Measurements from ENCODE around the gene FLRT2. TPM values are rescaled to one million over a fixed set of nuclear protein-coding genes. Genes with fewer than 3 reads are reported as not detected.

Gene FLRT2
- total and polyA plus RNA-seq, 12 donors: 3.3 to 112 (median 17.4) TPM

DNA sequence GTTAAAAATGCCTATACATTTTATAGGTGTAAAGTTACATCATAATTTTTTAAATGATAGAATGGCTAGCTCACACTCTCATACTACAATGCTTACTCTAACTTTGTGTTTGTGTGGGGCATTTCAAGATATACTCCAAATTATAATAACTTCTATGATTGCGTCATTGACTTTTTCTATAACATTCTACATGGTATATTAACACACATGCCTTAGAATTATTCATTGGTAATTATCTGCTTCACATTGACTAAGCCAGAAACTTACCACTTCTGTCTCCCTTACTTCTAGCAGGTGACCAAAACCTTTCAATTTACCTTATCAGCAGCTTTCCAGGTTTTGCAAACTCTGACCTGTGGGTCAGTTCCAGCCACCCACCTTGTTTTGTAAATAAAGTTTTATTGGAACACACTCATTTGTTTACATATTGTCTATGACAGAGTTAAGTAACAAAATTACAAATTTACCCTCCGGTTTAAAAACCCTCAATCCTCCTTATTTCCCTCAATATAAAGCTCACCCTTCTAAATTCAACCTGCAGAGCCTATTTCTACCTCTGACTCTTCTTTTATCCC is 12.7 kb upstream of the FLRT2 start:
- Histone ChIP-seq H3K27me3 (no peaks in the 10 kb centered on the region), H3K4me1 (replicated peaks in 1 of 2) (no peaks in the 10 kb centered on the region), H3K9me3 (replicated peaks in 1 of 3) (no peaks in the 10 kb centered on the region), H3K4me3 (no peak overlapping the region), H3K27ac (no peak overlapping the region), H3K36me3 (replicated peaks in 1 of 2) (no peaks in the 10 kb centered on the region)
- TF ChIP-seq, protein P1, sequence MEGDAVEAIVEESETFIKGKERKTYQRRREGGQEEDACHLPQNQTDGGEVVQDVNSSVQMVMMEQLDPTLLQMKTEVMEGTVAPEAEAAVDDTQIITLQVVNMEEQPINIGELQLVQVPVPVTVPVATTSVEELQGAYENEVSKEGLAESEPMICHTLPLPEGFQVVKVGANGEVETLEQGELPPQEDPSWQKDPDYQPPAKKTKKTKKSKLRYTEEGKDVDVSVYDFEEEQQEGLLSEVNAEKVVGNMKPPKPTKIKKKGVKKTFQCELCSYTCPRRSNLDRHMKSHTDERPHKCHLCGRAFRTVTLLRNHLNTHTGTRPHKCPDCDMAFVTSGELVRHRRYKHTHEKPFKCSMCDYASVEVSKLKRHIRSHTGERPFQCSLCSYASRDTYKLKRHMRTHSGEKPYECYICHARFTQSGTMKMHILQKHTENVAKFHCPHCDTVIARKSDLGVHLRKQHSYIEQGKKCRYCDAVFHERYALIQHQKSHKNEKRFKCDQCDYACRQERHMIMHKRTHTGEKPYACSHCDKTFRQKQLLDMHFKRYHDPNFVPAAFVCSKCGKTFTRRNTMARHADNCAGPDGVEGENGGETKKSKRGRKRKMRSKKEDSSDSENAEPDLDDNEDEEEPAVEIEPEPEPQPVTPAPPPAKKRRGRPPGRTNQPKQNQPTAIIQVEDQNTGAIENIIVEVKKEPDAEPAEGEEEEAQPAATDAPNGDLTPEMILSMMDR (IDR thresholded peaks at IDR 0.05): no peak
- TF ChIP-seq POLR2A (IDR thresholded peaks at IDR 0.05): no peak
- intact Hi-C loops (cut with DNase I): no loop called here
- DNase-seq: no peak
- WGBS, 4 donors: 90 to 100% (median 95%) methylated on average over 2 of the region's 2 CpGs

DNA sequence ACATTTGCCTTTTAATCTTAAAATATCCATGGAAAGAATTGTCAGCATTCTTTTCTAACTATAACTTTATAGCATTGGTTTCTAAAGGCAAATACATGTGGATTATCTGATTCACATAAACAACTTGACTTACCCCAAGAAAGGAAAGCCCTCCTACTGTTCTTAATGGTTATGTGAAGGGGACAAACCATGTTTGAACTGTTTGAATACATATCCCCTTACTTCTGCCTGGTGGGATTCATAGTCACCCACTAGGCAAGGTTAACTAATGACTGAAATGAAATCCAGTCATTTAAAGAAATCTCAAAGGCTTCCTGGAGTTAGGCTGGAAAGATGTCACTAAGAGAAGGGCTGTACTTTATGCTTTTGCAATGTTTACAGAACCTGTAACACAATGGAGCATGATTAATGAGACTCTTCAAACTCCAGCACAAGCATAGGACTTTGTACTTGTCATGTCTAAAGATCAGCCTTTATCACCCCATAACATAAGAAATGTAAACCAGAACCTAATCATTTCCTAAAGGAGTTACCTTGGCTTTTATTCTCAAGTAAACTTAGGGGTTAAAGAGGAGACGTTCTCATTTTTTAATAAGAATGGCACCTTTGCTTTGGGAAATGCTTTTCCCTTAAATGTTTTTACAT is 10.2 kb upstream of the FLRT2 start:
- H3K27me3 ChIP-seq: no peaks in the 10 kb centered on the region
- no peak overlapping the region for H3K4me3 ChIP-seq
- 87 to 97% (median 90%) methylated on average over 1 of the region's 1 CpG for WGBS, 4 donors
- no peaks in the 10 kb centered on the region for H3K9me3 ChIP-seq (replicated peaks in 1 of 3)
- TF ChIP-seq, protein P1 (IDR thresholded peaks at IDR 0.05): no peak
- TF ChIP-seq POLR2A (IDR thresholded peaks at IDR 0.05): no peak
- DNase-seq: no peak
- no peak overlapping the region for H3K27ac ChIP-seq
- intact Hi-C loops (cut with DNase I): no loop called here
- no peaks in the 10 kb centered on the region for H3K36me3 ChIP-seq (replicated peaks in 1 of 2)
- H3K4me1 ChIP-seq (replicated peaks in 1 of 2): no peaks in the 10 kb centered on the region

DNA sequence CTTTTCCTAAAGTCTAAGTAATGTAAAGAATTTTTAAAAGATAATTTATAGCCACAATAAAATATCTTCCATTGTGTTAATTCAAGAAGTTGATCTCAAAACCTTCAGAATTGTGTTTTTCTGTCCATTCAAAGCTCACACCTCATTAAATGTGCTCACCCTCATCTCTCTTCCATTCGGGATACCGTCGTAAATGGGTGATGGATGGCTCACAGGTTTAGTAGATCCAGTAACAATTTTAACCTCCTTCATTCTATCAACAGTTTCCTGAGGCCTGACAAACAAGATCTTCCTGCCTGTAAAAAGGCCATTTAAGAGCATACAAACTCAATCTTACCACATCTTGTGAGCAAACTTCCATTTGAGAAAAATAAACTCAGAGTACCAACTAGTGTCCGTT is 9.4 kb upstream of the FLRT2 start:
- no peak overlapping the region for H3K4me3 ChIP-seq
- no peak for DNase-seq
- no peaks in the 10 kb centered on the region for H3K4me1 ChIP-seq (replicated peaks in 1 of 2)
- no peak overlapping the region for H3K27ac ChIP-seq
- intact Hi-C loops (cut with DNase I): no loop called here
- no peaks in the 10 kb centered on the region for H3K27me3 ChIP-seq
- no peaks in the 10 kb centered on the region for H3K9me3 ChIP-seq (replicated peaks in 1 of 3)
- H3K36me3 ChIP-seq (replicated peaks in 1 of 2): no peaks in the 10 kb centered on the region
- WGBS, 4 donors: 80 to 89% (median 86%) methylated on average over 4 of the region's 4 CpGs
- TF ChIP-seq, protein P1 (IDR thresholded peaks at IDR 0.05): no peak
- TF ChIP-seq POLR2A (IDR thresholded peaks at IDR 0.05): no peak

DNA sequence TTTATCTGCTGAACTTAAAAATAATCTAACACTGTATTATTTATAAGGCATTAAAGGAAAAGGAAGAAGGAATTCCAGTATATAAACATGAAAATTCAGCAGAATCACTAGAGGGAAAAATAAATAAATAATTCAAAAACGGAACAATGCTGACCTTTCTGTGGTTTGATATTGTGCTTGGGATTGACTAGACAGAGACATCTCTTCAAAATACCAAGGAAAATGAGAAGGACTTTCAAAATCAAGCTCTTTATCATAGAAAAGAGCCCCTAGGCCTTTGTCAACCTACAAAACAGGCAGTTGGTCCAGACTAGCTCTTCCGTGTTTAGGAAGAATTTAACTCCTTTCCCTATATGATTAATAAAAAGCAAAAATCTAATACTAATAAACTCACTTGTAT is 6.3 kb upstream of the FLRT2 start:
- Histone ChIP-seq H3K27ac (no peak overlapping the region), H3K4me1 (replicated peaks in 1 of 2) (peaks cover 0 to 7% of the 10 kb centered on the region in 2 donors), H3K36me3 (replicated peaks in 1 of 2) (no peaks in the 10 kb centered on the region), H3K27me3 (no peaks in the 10 kb centered on the region), H3K4me3 (no peak overlapping the region), H3K9me3 (replicated peaks in 1 of 3) (no peaks in the 10 kb centered on the region)
- intact Hi-C loops (cut with DNase I): no loop called here
- 58 to 80% (median 66%) methylated on average over 2 of the region's 2 CpGs for WGBS, 4 donors
- TF ChIP-seq, protein P1 (IDR thresholded peaks at IDR 0.05): no peak
- no peak for TF ChIP-seq POLR2A (IDR thresholded peaks at IDR 0.05)
- DNase-seq: no peak

Data from adrenal gland (tissue), 12 donors.